H9 (cell line): Measurements from ENCODE around the gene CTXN1. TPM values are rescaled to one million over a fixed set of nuclear protein-coding genes. Genes with fewer than 3 reads are reported as not detected.

Experiments used
- DNase-seq: peaks from one replicate; pipeline ENCODE4 v3.0.0-alpha.2; 2017
- H2AFZ ChIP-seq: one replicate; pipeline ENCODE4 v1.6.1; 2013; ENCODE audit warnings: mild to moderate bottlenecking, low read length, control low read depth, moderate library complexity
- H2AK5ac ChIP-seq: 2 replicates; pipeline ENCODE4 v1.6.1; 2013; ENCODE audit warnings: low read length, control low read depth, mixed read lengths; ENCODE audit not compliant: insufficient read length
- H2BK120ac ChIP-seq: one replicate; pipeline ENCODE4 v1.6.1; 2013; ENCODE audit warnings: low read depth, mild to moderate bottlenecking, low read length, control low read depth, inconsistent platforms; ENCODE audit not compliant: poor library complexity, severe bottlenecking
- H2BK12ac ChIP-seq: 2 replicates; pipeline ENCODE4 v1.6.1; 2013; ENCODE audit warnings: low read length, control low read depth, mixed read lengths, low read depth; ENCODE audit not compliant: insufficient read length
- H2BK15ac ChIP-seq: 2 replicates; pipeline ENCODE4 v1.6.1; 2013; ENCODE audit warnings: low read depth, low read length, control low read depth
- H2BK20ac ChIP-seq: one replicate; pipeline ENCODE4 v1.6.1; 2013; ENCODE audit warnings: low read depth, mild to moderate bottlenecking, low read length, control low read depth, inconsistent platforms; ENCODE audit not compliant: poor library complexity, severe bottlenecking
- H2BK5ac ChIP-seq: 2 replicates; pipeline ENCODE4 v1.6.1; 2013; ENCODE audit warnings: low read length, control low read depth, mixed read lengths; ENCODE audit not compliant: insufficient read length
- H3K14ac ChIP-seq: 2 replicates; pipeline ENCODE4 v1.6.1; 2013; ENCODE audit warnings: low read length, control low read depth; ENCODE audit not compliant: insufficient read depth
- H3K18ac ChIP-seq: 2 replicates; pipeline ENCODE4 v1.6.1; 2013; ENCODE audit warnings: low read depth, mild to moderate bottlenecking, mixed read lengths, low read length, control low read depth; ENCODE audit not compliant: insufficient read length
- H3K23ac ChIP-seq: 2 replicates; pipeline ENCODE4 v1.6.1; 2013; ENCODE audit warnings: low read length, control low read depth, mixed read lengths, low read depth; ENCODE audit not compliant: insufficient read length
- H3K23me2 ChIP-seq: 2 replicates; pipeline ENCODE4 v1.6.1; 2013; ENCODE audit warnings: low read depth, mild to moderate bottlenecking, mixed read lengths, low read length, control low read depth; ENCODE audit not compliant: insufficient read length, poor library complexity, severe bottlenecking
- H3K27ac ChIP-seq: 2 replicates; pipeline ENCODE4 v1.5.1; 2013; ENCODE audit warnings: low read length, control low read depth, mixed read lengths, low read depth; ENCODE audit not compliant: insufficient read length
- H3K27me3 ChIP-seq: 2 replicates; pipeline ENCODE4 v1.6.1; 2013; ENCODE audit warnings: low read length, control low read depth, inconsistent platforms; ENCODE audit not compliant: insufficient read depth
- H3K4ac ChIP-seq: 2 replicates; pipeline ENCODE4 v1.6.1; 2013; ENCODE audit warnings: low read depth, mild to moderate bottlenecking, control low read depth, inconsistent platforms, low read length, moderate library complexity
- H3K4me1 ChIP-seq: 2 replicates; pipeline ENCODE4 v1.6.1; 2013; ENCODE audit warnings: low read length, control low read depth, inconsistent platforms; ENCODE audit not compliant: insufficient read depth
- H3K4me2 ChIP-seq: 2 replicates; pipeline ENCODE4 v1.6.1; 2013; ENCODE audit warnings: low read length, control low read depth, mixed read lengths; ENCODE audit not compliant: insufficient read length, insufficient read depth
- H3K56ac ChIP-seq: 2 replicates; pipeline ENCODE4 v1.6.1; 2013; ENCODE audit warnings: low read depth, mild to moderate bottlenecking, mixed read lengths, low read length, control low read depth; ENCODE audit not compliant: insufficient read length
- H3K79me1 ChIP-seq: 2 replicates; pipeline ENCODE4 v1.6.1; 2013; ENCODE audit warnings: low read depth, mild to moderate bottlenecking, moderate library complexity, low read length, control low read depth, inconsistent platforms; ENCODE audit not compliant: insufficient read depth, poor library complexity, severe bottlenecking
- H3K79me2 ChIP-seq: 2 replicates; pipeline ENCODE4 v1.6.1; 2013; ENCODE audit warnings: low read length, control low read depth, inconsistent platforms; ENCODE audit not compliant: insufficient read depth
- H3K9ac ChIP-seq: 2 replicates; pipeline ENCODE4 v1.6.1; 2013; ENCODE audit warnings: low read length, control low read depth, mixed read lengths; ENCODE audit not compliant: insufficient read length; ENCODE audit errors: extremely low read depth
- H3K9me3 ChIP-seq: one replicate; pipeline ENCODE4 v1.6.1; 2013; ENCODE audit warnings: low read depth, low read length, inconsistent platforms; ENCODE audit not compliant: control insufficient read depth
- H3T11ph ChIP-seq: one replicate; pipeline ENCODE4 v1.6.1; 2013; ENCODE audit warnings: mild to moderate bottlenecking, low read length, control low read depth, inconsistent platforms
- H4K20me1 ChIP-seq: one replicate; pipeline ENCODE4 v1.6.1; 2013; ENCODE audit not compliant: control insufficient read depth, insufficient read length, insufficient read depth
- H4K5ac ChIP-seq: 2 replicates; pipeline ENCODE4 v1.6.1; 2013; ENCODE audit warnings: low read depth, mild to moderate bottlenecking, mixed read lengths, low read length, control low read depth; ENCODE audit not compliant: insufficient read length
- H4K8ac ChIP-seq: replicated peaks from 2 replicates; pipeline ENCODE4 v1.6.1; 2013; ENCODE audit warnings: low read length, control low read depth, mixed read lengths, low read depth; ENCODE audit not compliant: insufficient read length
- H4K91ac ChIP-seq: 2 replicates; pipeline ENCODE4 v1.6.1; 2013; ENCODE audit warnings: low read depth, mild to moderate bottlenecking, moderate library complexity, mixed read lengths, low read length, control low read depth; ENCODE audit not compliant: insufficient read length
- H3K27ac Mint-ChIP-seq, 3 experiments: 2 replicates in 2 of 3; 3 replicates in 1 of 3; pipeline ENCODE4 v1.8.0; 2020 to 2021; ENCODE audit warnings: mixed read lengths in 3 of 3, mild to moderate bottlenecking in 1 of 3, moderate library complexity in 1 of 3
- H3K27me3 Mint-ChIP-seq: 2 replicates; pipeline ENCODE4 v1.8.0; 2021; ENCODE audit warnings: low read depth, mild to moderate bottlenecking, moderate library complexity, mixed read lengths
- H3K36me3 Mint-ChIP-seq, 3 experiments: 2 replicates in 2 of 3; 3 replicates in 1 of 3; pipeline ENCODE4 v1.8.0; 2020 to 2021; ENCODE audit warnings: low read depth in 3 of 3, mixed read lengths in 3 of 3; ENCODE audit not compliant: insufficient read depth in 1 of 3
- H3K4me1 Mint-ChIP-seq, 2 experiments: 2 replicates each; pipeline ENCODE4 v1.8.0; 2020; ENCODE audit warnings: mixed read lengths in 2 of 2
- H3K4me3 Mint-ChIP-seq, 2 experiments: 2 replicates in 1 of 2; 3 replicates in 1 of 2; pipeline ENCODE4 v1.8.0; 2020 to 2021; ENCODE audit warnings: mild to moderate bottlenecking in 2 of 2, mixed read lengths in 2 of 2, moderate library complexity in 1 of 2
- H3K9me3 Mint-ChIP-seq, 2 experiments: 2 replicates in 1 of 2; 3 replicates in 1 of 2; pipeline ENCODE4 v1.8.0; 2020; ENCODE audit warnings: mild to moderate bottlenecking in 2 of 2, mixed read lengths in 2 of 2, moderate library complexity in 1 of 2
- WGBS: extraction: QIAGEN DNeasy Blood & Tissue Kit; methylation state at CpG from one replicate; pipeline ENCODE4 v1.1.7; 2013; ENCODE audit warnings: missing lambda C conversion rate, low lambda C conversion rate, mixed read lengths; ENCODE audit not compliant: insufficient read length; ENCODE audit errors: extremely low coverage; 5-methylcytosine and 5-hydroxymethylcytosine counted together
- total RNA-seq: library from RNA; stranded (reverse); gene quantifications from 2 replicates; pipeline ENCODE4 v1.2.1, GENCODE V29; 2021
- TF ChIP-seq, protein P1 (sequence below): fragments of 200-600 bp; sonication (generic); conservative IDR thresholded peaks from 3 replicates; pipeline ENCODE4 v1.8.0; 2021; ENCODE audit warnings: antibody characterized with exemption, mild to moderate bottlenecking

Gene CTXN1
- total RNA-seq, 1 experiment from 2014 or later, result 22.7 TPM

DNA sequence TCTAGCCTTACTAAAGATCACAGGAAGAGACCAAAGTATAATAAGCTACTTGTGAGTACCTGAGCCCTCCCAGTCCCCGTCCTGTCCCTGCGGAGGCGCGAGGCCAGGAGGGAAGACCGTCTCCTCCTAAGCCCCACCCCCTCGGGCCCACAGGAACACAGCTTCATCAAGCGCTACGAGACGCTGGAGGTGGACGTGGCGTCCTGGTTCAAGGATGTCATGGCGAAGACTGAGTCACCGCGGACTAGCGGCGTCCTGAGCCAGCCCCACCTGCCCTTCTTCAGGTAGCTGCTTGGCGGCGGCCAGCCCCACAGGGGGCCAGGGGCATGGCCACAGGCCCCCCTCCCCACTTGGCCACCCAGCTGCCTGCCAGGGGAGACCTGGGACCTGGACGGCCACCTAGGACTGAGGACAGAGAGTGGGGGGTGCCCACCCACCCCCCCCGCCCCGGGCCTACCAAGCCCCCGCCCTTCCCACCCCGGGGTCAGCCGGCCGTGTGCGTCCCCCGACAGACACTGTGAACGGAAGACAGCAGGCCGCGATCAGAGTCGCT, 13.7 kb downstream of the CTXN1 start:
- Histone ChIP-seq H4K5ac (no peak overlapping the region), H2AFZ (no peak overlapping the region), H4K8ac (no peak overlapping the region), H3K27me3 (peaks cover 13% of the 10 kb centered on the region; the same call in 1 of the 2 replicates), H4K20me1 (no peaks in the 10 kb centered on the region), H3K14ac (no peak overlapping the region), H3K4me1 (no peaks in the 10 kb centered on the region), H2AK5ac (no peak overlapping the region), H2BK15ac (no peak overlapping the region), H3K79me2 (no peaks in the 10 kb centered on the region), H2BK12ac (no peak overlapping the region), H4K91ac (no peak overlapping the region), H3K4ac (no peak overlapping the region), H3K18ac (no peak overlapping the region), H3K79me1 (no peaks in the 10 kb centered on the region), H3K9me3 (no peaks in the 10 kb centered on the region), H2BK5ac (no peak overlapping the region), H3K56ac (no peak overlapping the region), H2BK20ac (no peak overlapping the region), H3T11ph (no peak overlapping the region), H3K9ac (no peak overlapping the region), H3K23me2 (peaks cover 6% of the 10 kb centered on the region), H2BK120ac (no peak overlapping the region), H3K4me2 (no peak overlapping the region), H3K27ac (no peak overlapping the region), H3K23ac (no peak overlapping the region)
- H3K27ac Mint-ChIP-seq, result no peak overlapping the region
- TF ChIP-seq, protein P1, sequence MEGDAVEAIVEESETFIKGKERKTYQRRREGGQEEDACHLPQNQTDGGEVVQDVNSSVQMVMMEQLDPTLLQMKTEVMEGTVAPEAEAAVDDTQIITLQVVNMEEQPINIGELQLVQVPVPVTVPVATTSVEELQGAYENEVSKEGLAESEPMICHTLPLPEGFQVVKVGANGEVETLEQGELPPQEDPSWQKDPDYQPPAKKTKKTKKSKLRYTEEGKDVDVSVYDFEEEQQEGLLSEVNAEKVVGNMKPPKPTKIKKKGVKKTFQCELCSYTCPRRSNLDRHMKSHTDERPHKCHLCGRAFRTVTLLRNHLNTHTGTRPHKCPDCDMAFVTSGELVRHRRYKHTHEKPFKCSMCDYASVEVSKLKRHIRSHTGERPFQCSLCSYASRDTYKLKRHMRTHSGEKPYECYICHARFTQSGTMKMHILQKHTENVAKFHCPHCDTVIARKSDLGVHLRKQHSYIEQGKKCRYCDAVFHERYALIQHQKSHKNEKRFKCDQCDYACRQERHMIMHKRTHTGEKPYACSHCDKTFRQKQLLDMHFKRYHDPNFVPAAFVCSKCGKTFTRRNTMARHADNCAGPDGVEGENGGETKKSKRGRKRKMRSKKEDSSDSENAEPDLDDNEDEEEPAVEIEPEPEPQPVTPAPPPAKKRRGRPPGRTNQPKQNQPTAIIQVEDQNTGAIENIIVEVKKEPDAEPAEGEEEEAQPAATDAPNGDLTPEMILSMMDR, result no peak
- no CpG with 5 or more reads among the region's 31 CpGs for WGBS
- peaks cover 13 to 28% (median 24%) of the 10 kb centered on the region in 3 experiments; a peak in 6 of 7 replicates for H3K36me3 Mint-ChIP-seq
- no peaks in the 10 kb centered on the region for H3K9me3 Mint-ChIP-seq
- H3K4me1 Mint-ChIP-seq, result peaks cover 6 to 10% of the 10 kb centered on the region in 2 experiments; a peak in 3 of 4 replicates
- no peak for DNase-seq
- H3K4me3 Mint-ChIP-seq, result no peak overlapping the region
- H3K27me3 Mint-ChIP-seq, result peaks cover 33% of the 10 kb centered on the region
